Fibroblast of lung (primary cell): Measurements from ENCODE around the gene NCAPH2.

ENCODE experiments used
- EZH2 ChIP-seq: IDR thresholded peaks from 2 replicates; pipeline ENCODE4 v1.5.1; 2012; ENCODE audit warnings: low read length, control low read depth, mild to moderate bottlenecking; ENCODE audit errors: missing control alignments
- TF ChIP-seq, protein P1 (sequence below), 2 donors: IDR thresholded peaks in 1 of 2; conservative IDR thresholded peaks in 1 of 2; 1 replicate in 1 of 2; 2 replicates in 1 of 2; pipeline ENCODE4 v1.5.1; 2011 to 2012; ENCODE audit warnings: low read length in 2 of 2, control low read depth in 1 of 2, inconsistent platforms in 1 of 2, low read depth in 1 of 2, mild to moderate bottlenecking in 1 of 2

GRCh38 chr22:50567721-50568252 is 59.8 kb downstream of the NCAPH2 start:
- TF ChIP-seq, protein P1, sequence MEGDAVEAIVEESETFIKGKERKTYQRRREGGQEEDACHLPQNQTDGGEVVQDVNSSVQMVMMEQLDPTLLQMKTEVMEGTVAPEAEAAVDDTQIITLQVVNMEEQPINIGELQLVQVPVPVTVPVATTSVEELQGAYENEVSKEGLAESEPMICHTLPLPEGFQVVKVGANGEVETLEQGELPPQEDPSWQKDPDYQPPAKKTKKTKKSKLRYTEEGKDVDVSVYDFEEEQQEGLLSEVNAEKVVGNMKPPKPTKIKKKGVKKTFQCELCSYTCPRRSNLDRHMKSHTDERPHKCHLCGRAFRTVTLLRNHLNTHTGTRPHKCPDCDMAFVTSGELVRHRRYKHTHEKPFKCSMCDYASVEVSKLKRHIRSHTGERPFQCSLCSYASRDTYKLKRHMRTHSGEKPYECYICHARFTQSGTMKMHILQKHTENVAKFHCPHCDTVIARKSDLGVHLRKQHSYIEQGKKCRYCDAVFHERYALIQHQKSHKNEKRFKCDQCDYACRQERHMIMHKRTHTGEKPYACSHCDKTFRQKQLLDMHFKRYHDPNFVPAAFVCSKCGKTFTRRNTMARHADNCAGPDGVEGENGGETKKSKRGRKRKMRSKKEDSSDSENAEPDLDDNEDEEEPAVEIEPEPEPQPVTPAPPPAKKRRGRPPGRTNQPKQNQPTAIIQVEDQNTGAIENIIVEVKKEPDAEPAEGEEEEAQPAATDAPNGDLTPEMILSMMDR (conservative IDR thresholded peaks at IDR 0.05 in 1 of 2, IDR thresholded peaks at IDR 0.05 in 1 of 2; ENCODE audit: low read depth in 1 of 2, low read length in 2 of 2) = no peak
- TF ChIP-seq EZH2 = no peak
